BLaER1 treated with 17β-estradiol and CSF1 and Interleukin-3, amounts not matched to agents 10 nM and 100 nM (cell line): ENCODE data around the gene TTF1.
"Not testable (repeated sequence)": the region's sequence is repeated elsewhere in the genome, so short reads cannot be mapped to it uniquely, and the experiment has no call there.

ENCODE experiments used
- H3K27ac ChIP-seq, 11 experiments: shearing (Covaris generic); formaldehyde crosslinking; 2 replicates each; pipeline ENCODE4 v1.8.1; 2022
- H3K27me3 ChIP-seq, 11 experiments: shearing (Covaris generic); formaldehyde crosslinking; 2 replicates each; pipeline ENCODE4 v1.8.1; 2022
- H3K36me3 ChIP-seq, 11 experiments: shearing (Covaris generic); formaldehyde crosslinking; 2 replicates each; pipeline ENCODE4 v1.8.1; 2022
- H3K4me1 ChIP-seq, 10 experiments: shearing (Covaris generic); formaldehyde crosslinking; 2 replicates each; pipeline ENCODE4 v1.8.1; 2022
- H3K4me2 ChIP-seq, 11 experiments: shearing (Covaris generic); formaldehyde crosslinking; 2 replicates each; pipeline ENCODE4 v1.8.1; 2022
- H3K4me3 ChIP-seq, 10 experiments: shearing (Covaris generic); formaldehyde crosslinking; 2 replicates each; pipeline ENCODE4 v1.8.1; 2022
- H3K9ac ChIP-seq, 11 experiments: shearing (Covaris generic); formaldehyde crosslinking; 2 replicates each; pipeline ENCODE4 v1.8.1; 2022
- H3K9me3 ChIP-seq, 11 experiments: shearing (Covaris generic); formaldehyde crosslinking; replicated peaks in 1 of 11; 2 replicates each; pipeline ENCODE4 v1.8.1; 2022
- H4K20me1 ChIP-seq, 11 experiments: shearing (Covaris generic); formaldehyde crosslinking; 2 replicates each; pipeline ENCODE4 v1.8.1; 2022
- Cebpa-rat ChIP-seq, 11 experiments: shearing (Covaris generic); IDR thresholded peaks; 2 replicates each; pipeline ENCODE4 v1.8.1; 2022

The TTF1 gene

GRCh38 chr9:132384376-132384775 is 22.3 kb downstream of the TTF1 start:
- peak overlapping the region; percentile 73 to 97 (median 90) for H3K4me2 ChIP-seq
- H3K27ac ChIP-seq: peak overlapping the region in 8 of 11 experiments; percentile 78 to 91 (median 84); a peak in 15 of 22 replicates
- no peaks in the 10 kb centered on the region for H3K27me3 ChIP-seq
- H3K4me1 ChIP-seq: peaks cover 49 to 78% (median 61%) of the 10 kb centered on the region in 10 experiments
- peak overlapping the region in 6 of 11 experiments; percentile 5 to 72 (median 42); a peak in 8 of 22 replicates for H3K9ac ChIP-seq
- peak overlapping the region in 2 of 10 experiments; percentile 41 to 49; a peak in 4 of 20 replicates for H3K4me3 ChIP-seq
- H4K20me1 ChIP-seq: peaks cover 0 to 16% (median 0%) of the 10 kb centered on the region in 11 experiments; a peak in 4 of 22 replicates
- no peak for TF ChIP-seq Cebpa-rat (IDR thresholded peaks at IDR 0.05)
- H3K9me3 ChIP-seq: no peaks in the 10 kb centered on the region
- peaks cover 56 to 90% (median 70%) of the 10 kb centered on the region in 11 experiments for H3K36me3 ChIP-seq

- H4K20me1 ChIP-seq: peaks cover 0 to 16% (median 0%) of the 10 kb centered on the region in 11 experiments; a peak in 4 of 22 replicates
- 0 out of 22 replicates have a peak, but pooled peaks of 1 of the 11 experiments have one; percentile 19 for TF ChIP-seq Cebpa-rat (IDR thresholded peaks at IDR 0.05)
- peaks cover 0 to 5% (median 3%) of the 10 kb centered on the region in 11 experiments; a peak in 10 of 22 replicates for H3K9me3 ChIP-seq
- H3K27ac ChIP-seq: peak overlapping the region in 10 of 11 experiments; percentile 78 to 91 (median 84); a peak in 19 of 22 replicates
- H3K4me2 ChIP-seq: peak overlapping the region; percentile 73 to 97 (median 90)
- peaks cover 49 to 78% (median 61%) of the 10 kb centered on the region in 10 experiments for H3K4me1 ChIP-seq
- H3K36me3 ChIP-seq: peaks cover 56 to 90% (median 70%) of the 10 kb centered on the region in 11 experiments
- peak overlapping the region; percentile 23 to 78 (median 69); a peak in 18 of 22 replicates for H3K9ac ChIP-seq
- H3K4me3 ChIP-seq: peak overlapping the region in 5 of 10 experiments; percentile 0 to 49 (median 13); a peak in 5 of 20 replicates
- no peaks in the 10 kb centered on the region for H3K27me3 ChIP-seq
Observed at GRCh38 chr9:132383462-132383883, 23.2 kb downstream of the TTF1 start.

- Histone ChIP-seq H3K9me3 (peaks cover 0 to 18% (median 13%) of the 10 kb centered on the region in 11 experiments; a peak in 11 of 22 replicates), H3K36me3 (peaks cover 56 to 90% (median 70%) of the 10 kb centered on the region in 11 experiments), H3K27ac (peak overlapping the region; percentile 54 to 91 (median 84); a peak in 21 of 22 replicates), H3K4me3 (peak overlapping the region; percentile 4 to 61 (median 44); a peak in 17 of 20 replicates), H3K27me3 (no peaks in the 10 kb centered on the region), H4K20me1 (peaks cover 0 to 14% (median 0%) of the 10 kb centered on the region in 11 experiments; a peak in 4 of 22 replicates), H3K4me2 (peak overlapping the region; percentile 73 to 97 (median 90)), H3K9ac (peak overlapping the region; percentile 57 to 78 (median 69)), H3K4me1 (peaks cover 49 to 73% (median 60%) of the 10 kb centered on the region in 10 experiments)
- TF ChIP-seq Cebpa-rat (IDR thresholded peaks at IDR 0.05): no peak
Observed at GRCh38 chr9:132381966-132382541, 24.6 kb downstream of the TTF1 start.

DNA sequence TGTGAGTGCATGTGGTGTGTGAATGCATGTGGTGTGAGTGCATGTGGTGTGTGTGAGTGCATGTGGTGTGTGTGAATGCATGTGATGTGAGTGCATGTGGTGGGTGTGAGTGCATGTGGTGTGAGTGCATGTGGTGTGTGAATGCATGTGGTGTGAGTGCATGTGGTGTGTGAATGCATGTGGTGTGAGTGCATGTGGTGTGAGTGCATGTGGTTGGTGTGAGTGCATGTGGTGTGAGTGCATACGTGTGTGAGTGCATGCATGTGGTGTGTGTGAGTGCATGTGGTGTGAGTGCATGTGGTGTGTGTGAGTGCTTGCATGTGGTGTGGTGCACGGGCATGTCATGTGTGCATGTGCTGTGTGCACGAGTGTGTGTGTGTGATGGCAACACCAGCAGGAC is 28.2 kb downstream of the TTF1 start:
- H3K9ac ChIP-seq, H3K4me3 ChIP-seq, H3K27me3 ChIP-seq, H3K27ac ChIP-seq, H3K4me2 ChIP-seq: not testable (repeated sequence)
- Histone ChIP-seq H3K4me1 (peaks cover 40 to 60% (median 49%) of the 10 kb centered on the region in 10 experiments), H4K20me1 (peaks cover 0 to 11% (median 0%) of the 10 kb centered on the region in 11 experiments; a peak in 4 of 22 replicates), H3K36me3 (peaks cover 49 to 85% (median 72%) of the 10 kb centered on the region in 11 experiments), H3K9me3 (peaks cover 0 to 18% (median 13%) of the 10 kb centered on the region in 11 experiments; a peak in 11 of 22 replicates)

DNA sequence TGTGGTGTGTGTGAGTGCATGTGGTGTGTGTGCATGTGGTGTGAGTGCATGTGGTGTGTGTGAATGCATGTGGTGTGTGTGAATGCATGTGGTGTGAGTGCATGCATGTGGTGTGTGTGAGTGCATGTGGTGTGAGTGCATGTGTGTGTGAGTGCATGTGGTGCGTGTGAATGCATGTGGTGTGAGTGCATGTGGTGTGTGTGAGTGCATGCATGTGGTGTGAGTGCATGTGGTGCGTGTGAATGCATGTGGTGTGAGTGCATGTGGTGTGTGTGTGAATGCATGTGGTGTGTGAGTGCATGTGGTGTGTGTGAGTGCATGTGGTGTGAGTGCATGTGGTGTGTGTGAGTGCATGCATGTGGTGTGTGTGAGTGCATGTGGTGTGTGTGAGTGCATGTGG is 28.9 kb downstream of the TTF1 start:
- not testable (repeated sequence) for H3K9ac ChIP-seq, H3K4me3 ChIP-seq, H3K4me2 ChIP-seq, H3K27ac ChIP-seq, H3K27me3 ChIP-seq
- H4K20me1 ChIP-seq: peaks cover 0 to 11% (median 0%) of the 10 kb centered on the region in 11 experiments; a peak in 4 of 22 replicates
- H3K9me3 ChIP-seq: peaks cover 0 to 18% (median 13%) of the 10 kb centered on the region in 11 experiments; a peak in 11 of 22 replicates
- peaks cover 40 to 60% (median 49%) of the 10 kb centered on the region in 10 experiments for H3K4me1 ChIP-seq
- peaks cover 49 to 80% (median 72%) of the 10 kb centered on the region in 11 experiments for H3K36me3 ChIP-seq

DNA sequence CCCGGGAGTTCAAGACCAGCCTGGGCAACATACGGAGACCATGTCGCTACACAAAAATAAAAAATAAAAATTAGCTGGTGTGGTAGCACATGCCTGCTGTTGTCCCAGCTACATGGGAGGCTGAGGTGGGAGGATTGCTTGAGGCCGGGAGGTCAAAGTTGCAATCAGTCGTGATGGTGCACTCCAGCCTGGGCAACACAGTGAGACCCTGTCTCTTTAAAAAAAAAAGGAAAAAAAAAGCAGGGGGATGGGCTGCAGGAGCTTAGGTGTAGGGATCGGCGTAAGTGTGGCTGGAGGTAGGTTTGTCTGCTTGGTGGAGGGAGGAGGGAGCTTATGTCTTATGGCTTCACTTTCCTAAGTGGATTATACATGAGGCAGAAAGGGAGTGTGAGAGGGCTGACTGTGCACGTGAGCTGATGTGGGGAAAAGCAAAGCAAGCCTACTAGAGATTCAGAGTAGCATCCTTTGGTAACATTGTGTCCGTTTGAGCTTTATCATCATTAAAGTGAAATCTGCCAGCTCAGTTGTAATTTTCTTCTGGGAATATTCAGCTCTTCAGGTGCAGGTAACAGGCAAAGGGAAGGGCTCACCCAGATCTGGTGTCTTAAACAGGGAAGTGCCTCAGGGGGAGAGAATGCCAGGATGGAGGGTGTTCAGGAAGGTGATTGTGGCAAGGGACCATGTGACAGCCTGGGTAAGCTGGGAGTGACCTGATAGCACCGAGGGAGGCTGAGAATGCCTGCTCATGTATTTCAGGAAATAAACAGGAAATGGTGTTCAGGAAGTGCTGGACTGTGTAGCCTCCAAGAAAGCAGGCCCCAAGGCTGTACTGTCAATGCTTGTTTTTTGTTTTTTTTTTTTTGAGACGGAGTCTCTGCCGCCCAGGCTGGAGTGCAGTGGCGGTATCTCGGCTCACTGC is 34.2 kb downstream of the TTF1 start:
- no peaks in the 10 kb centered on the region for H3K27me3 ChIP-seq
- peak overlapping the region; percentile 21 to 78 (median 71); a peak in 20 of 22 replicates for H3K9ac ChIP-seq
- H4K20me1 ChIP-seq: no peaks in the 10 kb centered on the region
- no peak for TF ChIP-seq Cebpa-rat (IDR thresholded peaks at IDR 0.05)
- H3K4me3 ChIP-seq: peak overlapping the region in 2 of 10 experiments; percentile 25 to 29; a peak in 1 of 20 replicates
- H3K9me3 ChIP-seq: peaks cover 0 to 4% (median 0%) of the 10 kb centered on the region in 11 experiments; a peak in 8 of 22 replicates
- peak overlapping the region; percentile 4 to 91 (median 84); a peak in 20 of 22 replicates for H3K27ac ChIP-seq
- peaks cover 20 to 37% (median 31%) of the 10 kb centered on the region in 11 experiments for H3K36me3 ChIP-seq
- peak overlapping the region; percentile 66 to 85 (median 71) for H3K4me2 ChIP-seq
- peaks cover 34 to 56% (median 40%) of the 10 kb centered on the region in 10 experiments for H3K4me1 ChIP-seq

- Histone ChIP-seq H3K36me3 (peaks cover 2 to 18% (median 13%) of the 10 kb centered on the region in 11 experiments; a peak in 20 of 22 replicates), H3K27ac (peak overlapping the region in 4 of 11 experiments; percentile 3 to 39 (median 12); a peak in 4 of 22 replicates), H4K20me1 (no peaks in the 10 kb centered on the region), H3K4me1 (peaks cover 34 to 71% (median 43%) of the 10 kb centered on the region in 10 experiments), H3K4me3 (no peak overlapping the region), H3K9me3 (no peaks in the 10 kb centered on the region), H3K4me2 (peak overlapping the region in 1 of 11 experiments; percentile 5; a peak in 1 of 22 replicates), H3K9ac (no peak overlapping the region), H3K27me3 (no peaks in the 10 kb centered on the region)
- peak in 4 of 11 experiments; percentile 14 to 51 (median 32); a peak in 3 of 22 replicates for TF ChIP-seq Cebpa-rat (IDR thresholded peaks at IDR 0.05)
Observed at GRCh38 chr9:132370592-132370991, 36.0 kb downstream of the TTF1 start.

GRCh38 chr9:132369421-132369820 is 37.2 kb downstream of the TTF1 start:
- Histone ChIP-seq H3K4me3 (no peak overlapping the region), H3K36me3 (peaks cover 0 to 6% (median 1%) of the 10 kb centered on the region in 11 experiments; a peak in 6 of 22 replicates), H3K4me2 (peak overlapping the region in 1 of 11 experiments; percentile 20; a peak in 1 of 22 replicates), H3K27ac (no peak overlapping the region), H3K4me1 (peaks cover 24 to 70% (median 40%) of the 10 kb centered on the region in 10 experiments), H3K27me3 (no peaks in the 10 kb centered on the region), H4K20me1 (no peaks in the 10 kb centered on the region), H3K9ac (no peak overlapping the region), H3K9me3 (no peaks in the 10 kb centered on the region)
- no peak for TF ChIP-seq Cebpa-rat (IDR thresholded peaks at IDR 0.05)
